Astrocyte (in vitro differentiated cells and primary cell): ENCODE measurements around the gene SPPL2B. TPM values are rescaled to one million over a fixed set of nuclear protein-coding genes. Genes with fewer than 3 reads are reported as not detected.

Experiments
- DNase-seq: peaks from one replicate; pipeline ENCODE4 v3.0.0-alpha.2; 2010; ENCODE audit warnings: low read depth
- FAIRE-seq: peaks from 2 replicates; lab custom pipeline; 2011; peaks lifted over from hg19 to GRCh38; lab: Jason Lieb, UNC
- H2AFZ ChIP-seq: 2 replicates; pipeline ENCODE4 v1.6.0; 2012; ENCODE audit warnings: low read depth, low read length, inconsistent platforms
- H3K27ac ChIP-seq: 2 replicates; pipeline ENCODE4 v1.5.1; 2011; ENCODE audit warnings: low read depth, low read length, inconsistent platforms
- H3K27me3 ChIP-seq: 2 replicates; pipeline ENCODE4 v1.6.0; 2011; ENCODE audit warnings: low read length, inconsistent platforms; ENCODE audit not compliant: insufficient read depth
- H3K36me3 ChIP-seq: 2 replicates; pipeline ENCODE4 v1.5.1; 2011; ENCODE audit warnings: low read length, inconsistent platforms; ENCODE audit not compliant: insufficient read depth
- H3K4me1 ChIP-seq: 2 replicates; pipeline ENCODE4 v1.5.1; 2011; ENCODE audit warnings: low read length, inconsistent platforms; ENCODE audit not compliant: insufficient read depth
- H3K4me2 ChIP-seq: 2 replicates; pipeline ENCODE4 v1.6.0; 2012; ENCODE audit warnings: low read length, inconsistent platforms
- H3K4me3 ChIP-seq: 2 replicates; pipeline ENCODE4 v1.5.1; 2011; ENCODE audit warnings: low read depth, mild to moderate bottlenecking, low read length, inconsistent platforms; ENCODE audit not compliant: insufficient read depth
- H3K79me2 ChIP-seq: 2 replicates; pipeline ENCODE4 v1.6.0; 2012; ENCODE audit warnings: mild to moderate bottlenecking, low read length, inconsistent platforms; ENCODE audit not compliant: insufficient read depth
- H3K9ac ChIP-seq: 2 replicates; pipeline ENCODE4 v1.6.0; 2012; ENCODE audit warnings: mild to moderate bottlenecking, low read length, inconsistent platforms
- H3K9me3 ChIP-seq: 2 replicates; pipeline ENCODE4 v1.5.1; 2012; ENCODE audit warnings: low read depth, mild to moderate bottlenecking, low read length, inconsistent platforms; ENCODE audit not compliant: insufficient read depth
- H4K20me1 ChIP-seq: 2 replicates; pipeline ENCODE4 v1.6.0; 2012; ENCODE audit warnings: low read length, inconsistent platforms; ENCODE audit not compliant: insufficient read depth
- H3K27ac Mint-ChIP-seq: one replicate; pipeline ENCODE4 v1.8.0; 2021; ENCODE audit warnings: mild to moderate bottlenecking, mixed read lengths; ENCODE audit not compliant: unreplicated experiment
- H3K27me3 Mint-ChIP-seq: one replicate; pipeline ENCODE4 v1.8.0; 2021; ENCODE audit warnings: low read depth, mixed read lengths; ENCODE audit not compliant: unreplicated experiment
- H3K36me3 Mint-ChIP-seq: one replicate; pipeline ENCODE4 v1.8.0; 2021; ENCODE audit warnings: low read depth, mixed read lengths; ENCODE audit not compliant: unreplicated experiment
- H3K4me1 Mint-ChIP-seq: one replicate; pipeline ENCODE4 v1.8.0; 2021; ENCODE audit warnings: low read depth, mixed read lengths; ENCODE audit not compliant: unreplicated experiment
- H3K4me3 Mint-ChIP-seq: one replicate; pipeline ENCODE4 v1.8.0; 2021; ENCODE audit warnings: mild to moderate bottlenecking, moderate library complexity, mixed read lengths; ENCODE audit not compliant: unreplicated experiment
- H3K9me3 Mint-ChIP-seq: one replicate; pipeline ENCODE4 v1.8.0; 2021; ENCODE audit warnings: mild to moderate bottlenecking, mixed read lengths; ENCODE audit not compliant: unreplicated experiment
- EZH2 ChIP-seq: IDR thresholded peaks from 2 replicates; pipeline ENCODE4 v1.6.1; 2012; ENCODE audit warnings: mild to moderate bottlenecking, low read length, inconsistent platforms; ENCODE audit not compliant: insufficient read depth
- total RNA-seq: library from RNA; stranded (reverse); gene quantifications from 2 replicates; pipeline ENCODE4 v1.2.1, GENCODE V29; 2021
- TF ChIP-seq, protein P1 (sequence below): IDR thresholded peaks from 2 replicates; pipeline ENCODE4 v1.5.1; 2011; ENCODE audit warnings: low read depth, mild to moderate bottlenecking, inconsistent platforms, low read length, moderate library complexity; ENCODE audit not compliant: insufficient read depth

Gene SPPL2B
- total RNA-seq, 1 donor from 2014 or later: 55.4 TPM

DNA sequence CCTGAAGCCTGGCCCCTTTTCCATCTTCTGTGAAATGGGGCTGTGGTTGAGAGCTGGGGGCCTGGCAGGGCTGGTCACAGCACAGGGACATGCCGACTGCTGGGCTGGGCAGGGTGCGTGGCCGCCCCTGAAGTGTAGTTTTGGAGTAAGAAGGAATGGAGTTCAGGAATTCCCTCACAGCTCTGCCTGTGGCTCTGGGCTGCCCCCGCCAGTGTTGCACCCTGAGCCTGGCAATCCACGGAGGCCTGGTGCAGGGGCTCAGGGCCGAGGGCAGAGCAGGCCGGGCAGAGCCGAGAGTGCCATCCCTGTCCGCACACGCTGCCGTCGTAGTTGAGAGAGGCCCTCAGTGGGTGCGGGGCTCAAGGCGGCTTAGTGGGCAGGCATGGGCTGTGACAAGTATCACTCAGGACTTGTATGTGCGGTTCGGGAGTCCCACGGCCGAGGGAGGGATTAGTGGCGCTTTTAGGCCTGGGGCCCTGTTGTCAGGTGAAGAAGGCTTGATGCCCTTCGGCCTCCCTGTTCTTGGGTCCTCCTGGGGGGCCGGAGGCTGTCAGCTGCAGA is 9.7 kb downstream of the SPPL2B start:
- peaks cover 4% of the 10 kb centered on the region for H3K4me1 ChIP-seq
- H3K36me3 ChIP-seq: no peaks in the 10 kb centered on the region
- H3K79me2 ChIP-seq: peaks cover 47% of the 10 kb centered on the region
- Mint-ChIP-seq H3K27ac (no peak overlapping the region), H3K27me3 (no peaks in the 10 kb centered on the region), H3K36me3 (no peaks in the 10 kb centered on the region), H3K4me1 (no peaks in the 10 kb centered on the region), H3K4me3 (no peak overlapping the region), H3K9me3 (no peaks in the 10 kb centered on the region)
- H3K4me3 ChIP-seq: no peak overlapping the region
- H2AFZ ChIP-seq: no peak overlapping the region
- no peaks in the 10 kb centered on the region for H3K9me3 ChIP-seq
- FAIRE-seq (no peak), DNase-seq (no peak)
- H3K4me2 ChIP-seq: no peak overlapping the region
- peaks cover 54% of the 10 kb centered on the region for H4K20me1 ChIP-seq
- H3K27me3 ChIP-seq: no peaks in the 10 kb centered on the region
- no peak overlapping the region for H3K9ac ChIP-seq
- H3K27ac ChIP-seq: no peak overlapping the region
- TF ChIP-seq, protein P1, sequence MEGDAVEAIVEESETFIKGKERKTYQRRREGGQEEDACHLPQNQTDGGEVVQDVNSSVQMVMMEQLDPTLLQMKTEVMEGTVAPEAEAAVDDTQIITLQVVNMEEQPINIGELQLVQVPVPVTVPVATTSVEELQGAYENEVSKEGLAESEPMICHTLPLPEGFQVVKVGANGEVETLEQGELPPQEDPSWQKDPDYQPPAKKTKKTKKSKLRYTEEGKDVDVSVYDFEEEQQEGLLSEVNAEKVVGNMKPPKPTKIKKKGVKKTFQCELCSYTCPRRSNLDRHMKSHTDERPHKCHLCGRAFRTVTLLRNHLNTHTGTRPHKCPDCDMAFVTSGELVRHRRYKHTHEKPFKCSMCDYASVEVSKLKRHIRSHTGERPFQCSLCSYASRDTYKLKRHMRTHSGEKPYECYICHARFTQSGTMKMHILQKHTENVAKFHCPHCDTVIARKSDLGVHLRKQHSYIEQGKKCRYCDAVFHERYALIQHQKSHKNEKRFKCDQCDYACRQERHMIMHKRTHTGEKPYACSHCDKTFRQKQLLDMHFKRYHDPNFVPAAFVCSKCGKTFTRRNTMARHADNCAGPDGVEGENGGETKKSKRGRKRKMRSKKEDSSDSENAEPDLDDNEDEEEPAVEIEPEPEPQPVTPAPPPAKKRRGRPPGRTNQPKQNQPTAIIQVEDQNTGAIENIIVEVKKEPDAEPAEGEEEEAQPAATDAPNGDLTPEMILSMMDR: no peak

- DNase-seq (no peak), FAIRE-seq (no peak)
- H3K27me3 Mint-ChIP-seq: no peaks in the 10 kb centered on the region
- H3K27ac Mint-ChIP-seq: no peak overlapping the region
- no peaks in the 10 kb centered on the region for H3K36me3 Mint-ChIP-seq
- TF ChIP-seq EZH2: no peak
- TF ChIP-seq, protein P1: no peak
- no peak overlapping the region for H3K9ac ChIP-seq
- no peaks in the 10 kb centered on the region for H3K4me1 Mint-ChIP-seq
- H3K27ac ChIP-seq: no peak overlapping the region
- H3K4me3 Mint-ChIP-seq: no peak overlapping the region
- H3K27me3 ChIP-seq: no peaks in the 10 kb centered on the region
- no peaks in the 10 kb centered on the region for H3K36me3 ChIP-seq
- H3K4me1 ChIP-seq: peaks cover 4% of the 10 kb centered on the region
- no peak overlapping the region for H2AFZ ChIP-seq
- H3K4me2 ChIP-seq: no peak overlapping the region
- H4K20me1 ChIP-seq: peaks cover 45% of the 10 kb centered on the region
- peaks cover 39% of the 10 kb centered on the region for H3K79me2 ChIP-seq
- no peaks in the 10 kb centered on the region for H3K9me3 Mint-ChIP-seq
- no peak overlapping the region for H3K4me3 ChIP-seq
- no peaks in the 10 kb centered on the region for H3K9me3 ChIP-seq
Measured at GRCh38 chr19:2338751-2339643, 10.5 kb downstream of the SPPL2B start.
